Mesendoderm (in vitro differentiated cells): ENCODE measurements around the gene CAPZB.

Experiments
- DNase-seq: peaks from one replicate; pipeline ENCODE4 v3.0.0; 2013
- H2AK5ac ChIP-seq: 2 replicates; pipeline ENCODE4 v1.6.1; 2013; ENCODE audit warnings: low read length, inconsistent platforms
- H2BK120ac ChIP-seq: 2 replicates; pipeline ENCODE4 v1.6.1; 2013; ENCODE audit warnings: low read depth, mild to moderate bottlenecking, low read length, moderate library complexity, mixed read lengths
- H2BK15ac ChIP-seq: replicated peaks from 2 replicates; pipeline ENCODE4 v1.6.1; 2013; ENCODE audit warnings: low read depth, mild to moderate bottlenecking, moderate library complexity
- H2BK5ac ChIP-seq: 2 replicates; pipeline ENCODE4 v1.6.1; 2013; ENCODE audit warnings: low read length, inconsistent platforms
- H3K18ac ChIP-seq: 2 replicates; pipeline ENCODE4 v1.6.1; 2013; ENCODE audit warnings: mild to moderate bottlenecking, low read length, mixed read lengths
- H3K23ac ChIP-seq: one replicate; pipeline ENCODE4 v1.6.1; 2013; ENCODE audit warnings: low read length
- H3K27ac ChIP-seq: 2 replicates; pipeline ENCODE4 v1.5.1; 2013; ENCODE audit warnings: low read depth, mild to moderate bottlenecking, inconsistent platforms, low read length, moderate library complexity
- H3K27me3 ChIP-seq: 2 replicates; pipeline ENCODE4 v1.6.1; 2013; ENCODE audit warnings: low read length, control low read depth, mild to moderate bottlenecking, inconsistent platforms; ENCODE audit not compliant: insufficient read depth, poor library complexity
- H3K36me3 ChIP-seq: 2 replicates; pipeline ENCODE4 v1.6.1; 2013; ENCODE audit warnings: low read length, inconsistent platforms; ENCODE audit not compliant: control insufficient read depth, insufficient read depth
- H3K4ac ChIP-seq: one replicate; pipeline ENCODE4 v1.6.1; 2013; ENCODE audit warnings: low read depth, mild to moderate bottlenecking, low read length, moderate library complexity
- H3K4me1 ChIP-seq: 2 replicates; pipeline ENCODE4 v1.6.1; 2013; ENCODE audit warnings: low read depth, low read length, inconsistent platforms; ENCODE audit not compliant: control insufficient read depth
- H3K4me2 ChIP-seq: 2 replicates; pipeline ENCODE4 v1.6.1; 2013; ENCODE audit warnings: low read length
- H3K4me3 ChIP-seq: 2 replicates; pipeline ENCODE4 v1.5.1; 2013; ENCODE audit warnings: mild to moderate bottlenecking, low read length
- H3K56ac ChIP-seq: one replicate; pipeline ENCODE4 v1.6.1; 2013; ENCODE audit warnings: low read length
- H3K79me1 ChIP-seq: 2 replicates; pipeline ENCODE4 v1.6.1; 2013; ENCODE audit warnings: low read length, inconsistent platforms
- H3K79me2 ChIP-seq: 2 replicates; pipeline ENCODE4 v1.6.1; 2013; ENCODE audit warnings: mild to moderate bottlenecking, low read length; ENCODE audit not compliant: control insufficient read depth, insufficient read depth
- H3K9ac ChIP-seq: 2 replicates; pipeline ENCODE4 v1.6.1; 2013; ENCODE audit warnings: low read length, inconsistent platforms
- H4K5ac ChIP-seq: one replicate; pipeline ENCODE4 v1.6.1; 2013; ENCODE audit warnings: low read length
- H4K8ac ChIP-seq: one replicate; pipeline ENCODE4 v1.6.1; 2013; ENCODE audit warnings: low read depth, mild to moderate bottlenecking, control low read depth, low read length, moderate library complexity
- WGBS: extraction: QIAGEN DNeasy Blood & Tissue Kit; methylation state at CpG from one replicate; pipeline ENCODE4 v1.1.7; 2013; ENCODE audit warnings: low lambda C conversion rate, missing lambda C conversion rate; ENCODE audit not compliant: insufficient coverage; ENCODE audit errors: extremely low coverage; 5-methylcytosine and 5-hydroxymethylcytosine counted together

CAPZB gene

DNA sequence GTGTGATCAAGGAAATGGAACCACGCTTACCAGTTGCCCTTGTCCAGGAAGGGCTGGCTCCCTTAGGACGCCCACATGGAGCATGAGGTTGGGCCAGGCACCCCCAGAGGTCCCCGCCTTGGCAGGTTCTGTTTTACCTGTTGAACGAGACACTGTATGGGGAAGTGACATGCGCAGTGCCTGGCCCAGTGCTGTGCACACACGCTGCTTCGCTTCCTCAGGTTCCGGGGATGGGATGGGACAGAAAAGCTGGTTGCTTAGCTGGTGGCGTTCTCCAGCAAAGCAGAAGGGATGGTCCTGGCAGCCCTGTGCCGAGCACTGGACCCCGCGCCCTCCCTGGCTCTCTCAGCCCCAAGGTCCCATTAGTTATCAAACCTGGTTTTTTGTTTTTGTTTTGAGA is 152.5 kb downstream of the CAPZB start:
- no peak overlapping the region for H3K27ac ChIP-seq
- no peaks in the 10 kb centered on the region for H3K36me3 ChIP-seq
- no peaks in the 10 kb centered on the region for H3K4me1 ChIP-seq
- no peak overlapping the region for H2BK5ac ChIP-seq
- no peak overlapping the region for H2BK120ac ChIP-seq
- WGBS, result no CpG with 5 or more reads among the region's 12 CpGs
- H2BK15ac ChIP-seq, result no peak overlapping the region
- H3K4me3 ChIP-seq, result no peak overlapping the region
- H3K27me3 ChIP-seq, result no peaks in the 10 kb centered on the region
- H4K8ac ChIP-seq, result no peak overlapping the region
- H4K5ac ChIP-seq, result no peak overlapping the region
- no peaks in the 10 kb centered on the region for H3K79me2 ChIP-seq
- no peak overlapping the region for H3K4me2 ChIP-seq
- no peak overlapping the region for H3K18ac ChIP-seq
- H3K4ac ChIP-seq, result no peak overlapping the region
- H3K23ac ChIP-seq, result no peak overlapping the region
- no peak overlapping the region for H2AK5ac ChIP-seq
- no peak overlapping the region for H3K9ac ChIP-seq
- no peak for DNase-seq
- no peaks in the 10 kb centered on the region for H3K79me1 ChIP-seq
- no peak overlapping the region for H3K56ac ChIP-seq

DNA sequence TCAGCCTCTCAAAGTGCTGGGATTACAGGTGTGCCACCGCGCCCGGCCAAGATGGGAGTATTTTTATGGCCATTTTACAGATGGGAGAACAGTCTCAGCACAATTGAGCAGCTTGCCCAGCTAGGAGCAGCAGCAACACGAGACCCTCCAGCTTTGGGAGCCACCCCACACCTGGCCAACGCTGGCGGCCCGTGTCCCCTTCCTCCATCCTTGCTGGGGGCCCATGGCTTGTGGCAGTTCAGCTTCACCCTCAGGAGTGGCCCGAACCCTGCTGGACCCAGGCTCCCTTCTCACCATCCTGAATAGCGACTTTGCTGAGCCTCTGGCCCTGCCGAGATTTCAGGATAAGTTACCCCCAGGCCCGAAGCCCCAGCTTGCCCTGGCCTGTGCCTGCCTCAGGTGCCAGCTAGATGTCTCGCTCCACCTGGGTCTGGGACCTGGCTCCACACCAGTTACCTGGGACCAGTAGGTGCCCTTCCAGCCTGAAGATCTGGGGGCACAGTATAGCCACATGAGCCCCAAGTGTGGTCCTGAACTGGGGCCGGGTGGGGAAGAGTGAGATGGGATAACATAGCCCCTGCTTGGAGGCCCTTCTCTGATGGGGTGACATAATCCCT is 154.0 kb downstream of the CAPZB start:
- H3K4me3 ChIP-seq, result no peak overlapping the region
- H2AK5ac ChIP-seq, result no peak overlapping the region
- no peak overlapping the region for H3K56ac ChIP-seq
- no peak overlapping the region for H3K18ac ChIP-seq
- no peaks in the 10 kb centered on the region for H3K79me2 ChIP-seq
- H4K8ac ChIP-seq, result no peak overlapping the region
- peaks cover 3% of the 10 kb centered on the region for H3K36me3 ChIP-seq
- no peak overlapping the region for H3K4ac ChIP-seq
- no peak overlapping the region for H2BK15ac ChIP-seq
- H3K4me2 ChIP-seq, result no peak overlapping the region
- no peak overlapping the region for H4K5ac ChIP-seq
- no peak overlapping the region for H3K23ac ChIP-seq
- no peaks in the 10 kb centered on the region for H3K4me1 ChIP-seq
- no peaks in the 10 kb centered on the region for H3K27me3 ChIP-seq
- no peak overlapping the region for H3K9ac ChIP-seq
- DNase-seq, result no peak
- H2BK5ac ChIP-seq, result no peak overlapping the region
- no peak overlapping the region for H3K27ac ChIP-seq
- H2BK120ac ChIP-seq, result no peak overlapping the region
- no peaks in the 10 kb centered on the region for H3K79me1 ChIP-seq
- no CpG with 5 or more reads among the region's 13 CpGs for WGBS

GRCh38 chr1:19330449-19331135 is 154.7 kb downstream of the CAPZB start:
- no peak overlapping the region for H3K27ac ChIP-seq
- no peaks in the 10 kb centered on the region for H3K4me1 ChIP-seq
- H3K56ac ChIP-seq, result no peak overlapping the region
- H2BK15ac ChIP-seq, result no peak overlapping the region
- no peak overlapping the region for H4K8ac ChIP-seq
- no peak overlapping the region for H2BK5ac ChIP-seq
- no peaks in the 10 kb centered on the region for H3K27me3 ChIP-seq
- H3K36me3 ChIP-seq, result peaks cover 3% of the 10 kb centered on the region
- H3K79me2 ChIP-seq, result no peaks in the 10 kb centered on the region
- H3K4me2 ChIP-seq, result no peak overlapping the region
- no peak overlapping the region for H3K4ac ChIP-seq
- H3K18ac ChIP-seq, result no peak overlapping the region
- no peak for DNase-seq
- no peak overlapping the region for H3K9ac ChIP-seq
- H3K79me1 ChIP-seq, result no peaks in the 10 kb centered on the region
- H2AK5ac ChIP-seq, result no peak overlapping the region
- H3K4me3 ChIP-seq, result no peak overlapping the region
- H4K5ac ChIP-seq, result no peak overlapping the region
- WGBS, result no CpG with 5 or more reads among the region's 14 CpGs
- no peak overlapping the region for H2BK120ac ChIP-seq
- no peak overlapping the region for H3K23ac ChIP-seq

DNA sequence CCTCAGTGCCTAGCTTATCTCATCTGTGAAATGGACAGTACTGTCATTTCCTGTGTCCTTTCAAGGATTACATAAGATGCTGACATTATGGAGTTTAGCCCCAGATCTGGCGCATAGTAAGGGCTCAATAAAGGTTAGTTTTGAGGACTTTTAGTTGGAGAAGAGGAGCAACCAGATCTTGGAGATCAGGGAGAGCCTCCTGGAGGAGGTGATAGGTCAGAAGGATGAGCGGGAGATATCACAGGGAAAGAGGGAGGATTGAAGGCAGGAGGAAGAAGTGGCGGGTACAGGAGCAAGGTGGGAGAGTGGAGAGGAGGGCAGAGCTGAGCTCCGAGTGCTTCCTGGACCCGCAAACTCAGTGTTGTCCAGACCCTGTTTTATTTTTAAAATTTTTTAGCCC is 155.7 kb downstream of the CAPZB start:
- Histone ChIP-seq H2BK15ac (no peak overlapping the region), H3K18ac (no peak overlapping the region), H3K79me2 (no peaks in the 10 kb centered on the region), H3K4me2 (no peak overlapping the region), H4K8ac (no peak overlapping the region), H2BK5ac (no peak overlapping the region), H2AK5ac (no peak overlapping the region), H3K27me3 (no peaks in the 10 kb centered on the region), H3K4me3 (no peak overlapping the region), H3K9ac (no peak overlapping the region), H3K56ac (no peak overlapping the region), H4K5ac (no peak overlapping the region), H3K27ac (no peak overlapping the region), H2BK120ac (no peak overlapping the region), H3K79me1 (no peaks in the 10 kb centered on the region), H3K4me1 (no peaks in the 10 kb centered on the region), H3K36me3 (peaks cover 3% of the 10 kb centered on the region), H3K4ac (no peak overlapping the region), H3K23ac (no peak overlapping the region)
- WGBS, result no CpG with 5 or more reads among the region's 5 CpGs
- no peak for DNase-seq

DNA sequence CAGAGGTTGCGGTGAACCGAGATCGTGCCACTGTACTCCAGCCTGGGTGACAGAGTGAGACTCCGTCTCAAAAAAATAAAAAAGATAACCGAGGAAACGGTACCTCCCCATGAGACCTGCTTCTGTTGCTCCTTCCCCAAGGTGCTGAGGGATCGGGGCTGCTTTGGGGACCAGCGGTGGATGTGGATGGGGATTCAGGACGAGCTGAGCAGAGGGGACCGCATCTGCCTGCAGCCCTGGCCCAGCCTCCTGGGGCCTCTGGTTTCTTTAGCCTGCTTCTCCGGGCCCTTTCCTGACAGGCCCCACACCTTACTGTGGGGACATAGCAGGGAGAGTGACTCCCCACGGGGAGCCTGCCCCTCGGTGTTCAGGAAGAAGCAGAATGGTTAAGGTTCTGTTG is 156.2 kb downstream of the CAPZB start:
- no peak overlapping the region for H2BK120ac ChIP-seq
- H3K4me1 ChIP-seq, result no peaks in the 10 kb centered on the region
- H3K36me3 ChIP-seq, result peaks cover 3% of the 10 kb centered on the region
- no peak overlapping the region for H2BK15ac ChIP-seq
- H2AK5ac ChIP-seq, result no peak overlapping the region
- no peak overlapping the region for H3K56ac ChIP-seq
- no peak for DNase-seq
- no peaks in the 10 kb centered on the region for H3K27me3 ChIP-seq
- no peak overlapping the region for H2BK5ac ChIP-seq
- no peaks in the 10 kb centered on the region for H3K79me1 ChIP-seq
- no peak overlapping the region for H3K18ac ChIP-seq
- H3K9ac ChIP-seq, result no peak overlapping the region
- no peak overlapping the region for H4K8ac ChIP-seq
- no peaks in the 10 kb centered on the region for H3K79me2 ChIP-seq
- H3K4ac ChIP-seq, result no peak overlapping the region
- no peak overlapping the region for H3K4me2 ChIP-seq
- H4K5ac ChIP-seq, result no peak overlapping the region
- WGBS, result no CpG with 5 or more reads among the region's 13 CpGs
- H3K27ac ChIP-seq, result no peak overlapping the region
- H3K23ac ChIP-seq, result no peak overlapping the region
- H3K4me3 ChIP-seq, result no peak overlapping the region

DNA sequence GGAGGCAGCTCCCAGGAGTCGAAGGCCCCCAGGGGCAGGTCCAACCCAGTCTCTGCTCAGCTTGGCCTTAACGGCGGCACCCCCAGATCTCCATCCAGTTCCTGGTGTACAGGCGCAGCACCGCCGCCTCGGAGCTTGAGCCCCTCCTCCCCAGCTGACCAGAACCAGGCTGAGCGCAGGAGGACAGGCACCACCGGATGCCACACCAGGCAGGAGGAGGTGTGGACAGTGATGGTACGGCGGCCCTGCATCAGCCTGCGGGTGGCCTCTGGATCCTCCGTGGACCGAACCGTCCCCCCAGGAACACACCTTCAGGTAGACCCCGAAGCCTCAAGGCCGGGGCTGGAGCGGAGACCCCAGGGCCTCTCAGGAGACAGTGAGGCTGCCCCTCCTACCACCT is 156.9 kb downstream of the CAPZB start:
- Histone ChIP-seq H3K79me1 (no peaks in the 10 kb centered on the region), H3K56ac (no peak overlapping the region), H2AK5ac (no peak overlapping the region), H3K4me1 (no peaks in the 10 kb centered on the region), H3K4me3 (no peak overlapping the region), H2BK5ac (no peak overlapping the region), H3K4me2 (no peak overlapping the region), H4K5ac (no peak overlapping the region), H3K27me3 (no peaks in the 10 kb centered on the region), H4K8ac (no peak overlapping the region), H3K36me3 (peaks cover 3% of the 10 kb centered on the region), H3K27ac (no peak overlapping the region), H3K79me2 (no peaks in the 10 kb centered on the region), H3K18ac (no peak overlapping the region), H2BK15ac (no peak overlapping the region), H3K4ac (no peak overlapping the region), H3K23ac (no peak overlapping the region), H2BK120ac (no peak overlapping the region), H3K9ac (no peak overlapping the region)
- DNase-seq, result no peak
- no CpG with 5 or more reads among the region's 18 CpGs for WGBS
